MM.1S (cell line): ENCODE results near the gene PKD1.

Experiments used
- CTCF ChIP-seq: fragments of 300-600 bp; sonication (generic); IDR thresholded peaks from 2 replicates; pipeline ENCODE4 v1.5.1; 2016; ENCODE audit warnings: antibody characterized with exemption, low read length, mixed read lengths
- EZH2 ChIP-seq: fragments of 300-600 bp; sonication (generic); optimal IDR thresholded peaks from 2 replicates; pipeline ENCODE3; 2017; ENCODE audit warnings: low read depth, mild to moderate bottlenecking, antibody characterized with exemption, low read length, mixed read lengths
- EZH2phosphoT487 ChIP-seq: fragments of 300-600 bp; sonication (generic); IDR thresholded peaks from 2 replicates; pipeline ENCODE4 v1.6.1; 2018; ENCODE audit warnings: antibody characterized with exemption, low read length

GRCh38 chr16:2184962-2185361 lies 49.3 kb upstream of the PKD1 start:
- TF ChIP-seq CTCF (no peak), EZH2 (no peak), EZH2phosphoT487 (no peak)
